GM12892 (cell line): Measurements from ENCODE around the gene PCDHA7.
"Not testable (repeated sequence)": the region's sequence is repeated elsewhere in the genome, so short reads cannot be mapped to it uniquely, and the experiment has no call there.

Source experiments
- DNase-seq: peaks from one replicate; pipeline ENCODE4 v3.0.0; 2011; ENCODE audit not compliant: insufficient read length
- FAIRE-seq: peaks from 2 replicates; lab custom pipeline; 2011; peaks lifted over from hg19 to GRCh38; lab: Jason Lieb, UNC
- POLR2A ChIP-seq: IDR thresholded peaks from 2 replicates; pipeline ENCODE4 v1.6.1; 2011; ENCODE audit warnings: low read depth, low read length, control low read depth
- POLR2AphosphoS5 ChIP-seq: IDR thresholded peaks from 2 replicates; pipeline ENCODE4 v1.6.1; 2011; ENCODE audit warnings: low read depth, low read length, control low read depth
- TAF1 ChIP-seq: IDR thresholded peaks from 2 replicates; pipeline ENCODE4 v1.6.1; 2011; ENCODE audit warnings: low read depth, mild to moderate bottlenecking, control low read depth, low read length, borderline replicate concordance

Gene PCDHA7

DNA sequence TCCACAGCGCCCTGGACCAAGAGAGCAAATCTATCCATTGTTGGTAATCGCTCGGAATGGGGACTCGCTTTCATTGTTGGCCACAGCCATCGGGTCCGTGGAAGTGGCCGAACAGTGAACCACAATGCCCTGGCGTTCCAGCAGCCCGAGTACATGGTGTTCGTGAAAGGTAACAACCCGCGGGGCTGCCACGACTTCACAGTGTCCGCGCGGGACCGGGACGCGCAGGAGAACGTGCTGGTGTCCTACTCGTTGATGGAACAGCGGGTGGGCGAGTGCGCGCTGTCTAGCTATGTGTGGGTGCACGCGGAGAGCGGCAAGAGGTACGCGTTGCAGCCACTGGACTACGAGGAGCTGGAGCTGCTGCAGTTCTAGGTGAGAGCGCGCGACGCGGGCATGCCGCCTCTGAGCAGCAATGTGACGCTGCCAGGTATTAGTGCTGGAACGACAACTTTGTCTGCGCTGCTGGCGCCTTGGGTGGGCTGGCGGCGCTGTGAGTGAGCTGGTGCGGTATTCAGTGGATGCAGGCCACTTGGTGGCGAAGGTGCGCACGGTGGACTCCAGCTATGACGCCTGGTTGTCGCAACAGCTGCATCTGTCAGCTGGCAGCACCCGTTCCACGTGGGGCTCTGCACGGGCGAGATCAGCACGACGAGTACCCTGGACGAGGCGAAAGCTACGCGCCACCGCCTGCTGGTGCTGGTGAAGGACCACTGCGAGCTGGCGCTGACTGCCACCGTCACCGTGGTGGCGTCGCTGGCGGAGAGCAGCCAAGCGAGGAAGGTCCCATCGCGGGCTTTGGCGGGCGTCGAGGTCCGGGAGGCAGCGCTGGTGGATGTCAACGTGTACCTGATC lies 28.6 kb downstream of the PCDHA7 start:
- DNase-seq (no peak), FAIRE-seq (no peak)
- no peak for TF ChIP-seq POLR2AphosphoS5
- TF ChIP-seq TAF1, result no peak
- no peak for TF ChIP-seq POLR2A

DNA sequence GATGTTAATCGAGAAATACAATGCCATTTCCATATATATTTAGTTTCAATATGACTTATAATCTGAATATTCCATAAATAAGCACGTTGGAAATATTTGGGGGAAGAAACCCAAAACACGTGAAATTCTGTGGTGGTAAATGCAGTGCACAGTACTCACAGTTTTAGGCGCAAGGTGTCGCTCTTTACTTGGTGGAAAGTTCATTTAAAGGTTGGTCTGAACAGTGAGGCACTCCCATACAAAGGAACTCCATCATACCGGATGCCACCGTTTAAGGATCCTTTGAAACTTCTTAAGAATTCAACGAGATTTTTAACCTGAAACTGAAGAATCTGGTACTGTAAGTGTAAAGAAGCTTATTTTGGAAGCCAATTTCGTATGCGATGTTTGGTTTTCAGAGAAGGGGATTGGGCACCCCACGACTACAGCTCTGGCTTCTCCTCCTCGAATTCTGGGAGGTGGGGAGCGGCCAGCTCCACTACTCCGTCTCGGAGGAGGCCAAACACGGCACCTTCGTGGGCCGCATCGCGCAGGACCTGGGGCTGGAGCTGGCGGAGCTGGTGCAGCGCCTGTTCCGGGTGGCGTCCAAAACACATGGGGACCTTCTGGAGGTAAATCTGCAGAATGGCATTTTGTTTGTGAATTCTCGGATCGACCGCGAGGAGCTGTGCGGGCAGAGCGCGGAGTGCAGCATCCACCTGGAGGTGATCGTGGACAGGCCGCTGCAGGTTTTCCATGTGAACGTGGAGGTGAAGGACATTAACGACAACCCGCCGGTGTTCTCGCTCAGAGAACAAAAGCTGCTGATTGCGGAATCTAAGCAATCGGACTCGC lies 34.9 kb downstream of the PCDHA7 start, which contains the start of gene PCDHA11:
Gene PCDHA11 (plus strand): TSS at position 237 of the 834 bp plus-strand sequence. CDS start 147 bp downstream, at position 384.
- no peak for FAIRE-seq
- no peak for DNase-seq
- TF ChIP-seq TAF1, result no peak
- no peak for TF ChIP-seq POLR2A
- no peak for TF ChIP-seq POLR2AphosphoS5

GRCh38 chr5:140869555-140869886 lies 35.5 kb downstream of the PCDHA7 start:
- TF ChIP-seq POLR2AphosphoS5, result no peak
- TF ChIP-seq POLR2A, result no peak
- no peak for TF ChIP-seq TAF1
- no peak for FAIRE-seq
- no peak for DNase-seq

DNA sequence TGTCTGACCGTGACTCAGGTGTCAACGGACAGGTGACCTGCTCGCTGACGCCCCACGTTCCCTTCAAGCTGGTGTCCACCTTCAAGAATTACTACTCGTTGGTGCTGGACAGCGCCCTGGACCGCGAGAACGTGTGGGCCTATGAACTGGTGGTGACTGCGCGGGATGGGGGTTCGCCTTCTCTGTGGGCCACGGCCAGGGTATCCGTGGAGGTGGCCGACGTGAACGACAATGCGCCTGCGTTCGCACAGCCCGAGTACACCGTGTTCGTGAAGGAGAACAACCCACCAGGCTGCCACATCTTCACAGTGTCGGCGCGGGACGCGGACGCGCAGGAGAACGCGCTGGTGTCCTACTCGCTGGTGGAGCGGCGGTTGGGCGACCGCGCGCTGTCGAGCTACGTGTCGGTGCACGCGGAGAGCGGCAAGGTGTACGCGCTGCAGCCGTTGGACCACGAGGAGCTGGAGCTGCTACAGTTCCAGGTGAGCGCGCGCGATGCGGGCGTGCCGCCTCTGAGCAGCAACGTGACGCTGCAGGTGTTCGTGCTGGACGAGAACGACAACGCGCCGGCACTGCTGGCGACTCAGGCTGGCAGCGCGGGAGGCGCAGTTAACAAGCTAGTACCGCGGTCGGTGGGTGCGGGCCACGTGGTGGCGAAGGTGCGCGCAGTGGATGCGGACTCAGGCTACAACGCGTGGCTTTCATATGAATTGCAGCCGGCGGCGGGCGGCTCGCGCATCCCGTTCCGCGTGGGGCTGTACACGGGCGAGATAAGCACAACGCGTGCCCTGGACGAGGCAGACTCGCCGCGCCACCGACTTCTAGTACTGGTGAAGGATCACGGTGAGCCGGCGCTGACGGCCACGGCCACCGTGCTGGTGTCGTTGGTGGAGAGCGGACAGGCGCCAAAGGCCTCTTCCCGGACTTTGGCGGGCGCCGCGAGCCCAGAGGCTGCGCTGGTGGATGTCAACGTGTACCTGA lies 36.4 kb downstream of the PCDHA7 start:
- TF ChIP-seq TAF1 (no peak), POLR2A (no peak), POLR2AphosphoS5 (no peak)
- DNase-seq (no peak), FAIRE-seq (no peak)

GRCh38 chr5:140875085-140876065 lies 41.3 kb downstream of the PCDHA7 start, which contains the start of gene PCDHA12:
Gene PCDHA12 (plus strand): TSS chr5:140875308. CDS start chr5:140875473, 165 bp downstream.
- TF ChIP-seq POLR2AphosphoS5 (no peak), TAF1 (no peak), POLR2A (no peak)
- FAIRE-seq, result no peak
- no peak for DNase-seq

DNA sequence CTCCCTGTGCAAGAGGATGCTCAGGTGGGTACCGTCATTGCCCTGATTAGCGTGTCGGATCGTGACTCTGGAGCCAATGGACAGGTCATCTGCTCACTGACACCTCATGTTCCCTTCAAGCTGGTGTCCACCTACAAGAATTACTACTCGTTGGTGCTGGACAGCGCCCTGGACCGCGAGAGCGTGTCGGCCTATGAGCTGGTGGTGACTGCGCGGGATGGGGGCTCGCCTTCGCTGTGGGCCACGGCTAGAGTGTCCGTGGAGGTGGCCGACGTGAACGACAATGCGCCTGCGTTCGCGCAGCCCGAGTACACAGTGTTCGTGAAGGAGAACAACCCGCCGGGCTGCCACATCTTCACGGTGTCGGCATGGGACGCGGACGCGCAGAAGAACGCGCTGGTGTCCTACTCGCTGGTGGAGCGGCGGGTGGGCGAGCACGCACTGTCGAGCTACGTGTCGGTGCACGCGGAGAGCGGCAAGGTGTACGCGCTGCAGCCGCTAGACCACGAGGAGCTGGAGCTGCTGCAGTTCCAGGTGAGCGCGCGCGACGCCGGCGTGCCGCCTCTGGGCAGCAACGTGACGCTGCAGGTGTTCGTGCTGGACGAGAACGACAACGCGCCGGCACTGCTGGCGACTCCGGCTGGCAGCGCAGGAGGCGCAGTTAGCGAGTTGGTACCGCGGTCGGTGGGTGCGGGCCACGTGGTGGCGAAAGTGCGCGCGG lies 42.6 kb downstream of the PCDHA7 start:
- not testable (repeated sequence) for DNase-seq, FAIRE-seq

- FAIRE-seq (no peak), DNase-seq (no peak)
- no peak for TF ChIP-seq TAF1
- TF ChIP-seq POLR2A, result no peak
- no peak for TF ChIP-seq POLR2AphosphoS5
These were observed 43.2 kb downstream of the PCDHA7 start for GRCh38 chr5:140877262-140877581.

- FAIRE-seq (no peak), DNase-seq (no peak)
- TF ChIP-seq TAF1 (no peak), POLR2AphosphoS5 (no peak), POLR2A (no peak)
These were observed 48.0 kb downstream of the PCDHA7 start, which contains the start of gene PCDHA13 for GRCh38 chr5:140881889-140882590. Gene PCDHA13 (plus strand): TSS chr5:140882124. CDS start chr5:140882269, 145 bp downstream.

GRCh38 chr5:140882591-140882899 lies 48.5 kb downstream of the PCDHA7 start:
- FAIRE-seq, result no peak
- TF ChIP-seq POLR2AphosphoS5 (no peak), TAF1 (no peak), POLR2A (no peak)
- no peak for DNase-seq

- FAIRE-seq (no peak), DNase-seq (no peak)
- TF ChIP-seq POLR2A, result no peak
- TF ChIP-seq POLR2AphosphoS5, result no peak
- no peak for TF ChIP-seq TAF1
These were observed 49.3 kb downstream of the PCDHA7 start for GRCh38 chr5:140883373-140883772.
